GM12864 (cell line): ENCODE measurements around the gene POLR3B.

ENCODE experiments used
- DNase-seq: peaks from one replicate; pipeline ENCODE4 v3.0.0-alpha.2; 2011; ENCODE audit warnings: low read depth
- H3K4me3 ChIP-seq: 2 replicates; pipeline ENCODE4 v1.5.1; 2011; ENCODE audit warnings: mild to moderate bottlenecking, low read depth, low read length, control low read depth
- TF ChIP-seq, protein P1 (sequence below): IDR thresholded peaks from 2 replicates; pipeline ENCODE4 v1.5.1; 2011; ENCODE audit warnings: low read depth, mild to moderate bottlenecking, moderate library complexity, low read length, control low read depth, inconsistent platforms; ENCODE audit errors: missing control alignments

POLR3B gene

DNA sequence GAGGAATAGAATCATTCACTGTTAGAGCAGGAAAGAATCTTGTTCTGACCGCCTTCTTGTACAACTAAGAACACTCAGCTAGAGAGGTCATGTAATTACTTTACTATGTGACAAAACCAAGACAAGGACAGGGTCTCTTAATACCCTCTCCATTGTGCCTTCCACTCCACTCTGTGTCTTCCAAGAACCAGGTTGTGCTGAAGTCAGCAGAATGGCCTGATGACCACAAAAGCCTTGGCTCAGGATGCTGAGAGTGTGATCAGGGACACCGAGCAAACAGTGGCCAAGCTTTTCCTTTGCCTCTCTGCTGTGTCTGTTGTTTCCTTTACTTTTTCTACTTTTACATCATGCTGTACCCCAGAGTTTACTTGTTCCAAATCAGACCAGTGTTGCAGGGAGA lies 142.1 kb downstream of the POLR3B start:
- no peak overlapping the region for H3K4me3 ChIP-seq
- DNase-seq = no peak
- TF ChIP-seq, protein P1, sequence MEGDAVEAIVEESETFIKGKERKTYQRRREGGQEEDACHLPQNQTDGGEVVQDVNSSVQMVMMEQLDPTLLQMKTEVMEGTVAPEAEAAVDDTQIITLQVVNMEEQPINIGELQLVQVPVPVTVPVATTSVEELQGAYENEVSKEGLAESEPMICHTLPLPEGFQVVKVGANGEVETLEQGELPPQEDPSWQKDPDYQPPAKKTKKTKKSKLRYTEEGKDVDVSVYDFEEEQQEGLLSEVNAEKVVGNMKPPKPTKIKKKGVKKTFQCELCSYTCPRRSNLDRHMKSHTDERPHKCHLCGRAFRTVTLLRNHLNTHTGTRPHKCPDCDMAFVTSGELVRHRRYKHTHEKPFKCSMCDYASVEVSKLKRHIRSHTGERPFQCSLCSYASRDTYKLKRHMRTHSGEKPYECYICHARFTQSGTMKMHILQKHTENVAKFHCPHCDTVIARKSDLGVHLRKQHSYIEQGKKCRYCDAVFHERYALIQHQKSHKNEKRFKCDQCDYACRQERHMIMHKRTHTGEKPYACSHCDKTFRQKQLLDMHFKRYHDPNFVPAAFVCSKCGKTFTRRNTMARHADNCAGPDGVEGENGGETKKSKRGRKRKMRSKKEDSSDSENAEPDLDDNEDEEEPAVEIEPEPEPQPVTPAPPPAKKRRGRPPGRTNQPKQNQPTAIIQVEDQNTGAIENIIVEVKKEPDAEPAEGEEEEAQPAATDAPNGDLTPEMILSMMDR = no peak

DNA sequence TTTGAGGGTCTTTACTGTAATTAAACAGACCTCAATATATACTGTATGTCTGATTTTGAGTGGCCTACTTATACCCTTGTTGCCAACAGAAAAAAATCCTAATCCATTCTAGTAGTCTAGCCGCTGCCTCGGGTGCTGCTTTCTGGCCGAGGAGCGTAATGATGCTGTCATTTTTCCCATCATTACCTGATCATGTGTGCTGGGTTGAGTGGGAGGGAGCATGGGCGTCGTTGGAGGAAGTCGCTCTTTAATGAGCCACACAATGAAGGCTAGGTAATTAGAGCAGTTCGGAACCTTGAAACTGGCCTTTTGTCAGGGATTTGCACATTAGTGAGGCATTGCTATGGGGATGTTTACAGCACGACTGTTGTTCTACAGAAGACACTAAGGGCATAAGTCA lies 149.1 kb downstream of the POLR3B start:
- H3K4me3 ChIP-seq = no peak overlapping the region
- no peak for DNase-seq
- TF ChIP-seq, protein P1 = no peak

DNA sequence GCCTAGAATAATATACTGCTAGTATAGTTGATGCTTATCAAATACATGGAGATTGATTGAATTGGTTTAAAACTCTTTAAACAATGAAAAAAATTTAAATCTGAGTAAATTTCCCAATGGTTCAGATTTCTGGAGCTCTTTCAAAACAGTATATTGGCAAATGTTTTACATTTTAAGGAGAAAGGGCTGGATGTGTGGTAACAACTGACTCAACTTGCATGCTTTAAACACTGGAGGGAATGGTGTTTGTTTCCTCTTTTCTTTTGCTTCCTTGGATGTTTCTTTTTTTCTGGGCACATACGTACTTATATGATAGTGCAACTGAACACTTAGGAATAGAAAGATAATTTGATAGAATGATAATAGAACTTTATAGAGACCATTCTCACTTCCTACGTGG lies 151.4 kb downstream of the POLR3B start:
- H3K4me3 ChIP-seq = no peak overlapping the region
- TF ChIP-seq, protein P1 = no peak
- no peak for DNase-seq

DNA sequence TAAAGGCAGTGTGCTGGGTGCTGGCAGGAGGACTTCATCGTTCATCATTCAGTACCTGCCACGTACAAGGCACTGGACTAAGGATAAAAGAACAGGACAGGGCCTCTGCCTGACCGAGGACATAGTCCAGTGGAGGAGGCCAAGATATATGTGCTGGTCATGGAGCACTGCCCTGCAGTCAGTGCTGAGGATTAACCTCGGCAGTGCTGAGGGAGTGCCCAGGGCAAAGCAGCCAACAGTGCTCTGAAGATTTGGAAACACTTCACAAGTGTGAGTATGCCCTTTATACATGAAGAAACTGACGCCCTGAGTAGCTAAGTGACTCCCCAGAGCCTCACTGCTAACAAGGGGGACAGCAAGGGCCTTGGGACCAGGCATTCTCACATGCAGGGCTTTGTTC lies 153.8 kb downstream of the POLR3B start:
- DNase-seq = no peak
- TF ChIP-seq, protein P1 = no peak
- no peak overlapping the region for H3K4me3 ChIP-seq

DNA sequence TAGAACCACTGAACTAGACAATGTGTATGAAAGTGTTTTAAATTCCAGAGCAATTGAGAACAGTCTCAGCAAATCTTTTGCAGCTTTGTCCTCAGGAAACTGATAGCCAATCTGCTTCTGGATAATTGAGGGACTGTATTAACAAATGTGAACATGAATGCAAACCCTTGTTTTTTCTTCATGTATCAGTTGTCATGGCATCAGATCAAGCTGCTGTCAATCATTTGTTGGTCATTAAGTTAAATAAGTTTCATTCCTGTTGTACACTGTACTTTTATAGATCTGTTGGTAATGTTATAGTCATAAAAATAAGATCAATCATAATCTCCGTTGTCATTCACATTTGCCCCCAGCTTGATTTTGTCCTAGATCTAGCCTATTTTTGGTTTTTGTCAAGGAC lies 159.8 kb downstream of the POLR3B start:
- TF ChIP-seq, protein P1 = no peak
- no peak overlapping the region for H3K4me3 ChIP-seq
- no peak for DNase-seq

DNA sequence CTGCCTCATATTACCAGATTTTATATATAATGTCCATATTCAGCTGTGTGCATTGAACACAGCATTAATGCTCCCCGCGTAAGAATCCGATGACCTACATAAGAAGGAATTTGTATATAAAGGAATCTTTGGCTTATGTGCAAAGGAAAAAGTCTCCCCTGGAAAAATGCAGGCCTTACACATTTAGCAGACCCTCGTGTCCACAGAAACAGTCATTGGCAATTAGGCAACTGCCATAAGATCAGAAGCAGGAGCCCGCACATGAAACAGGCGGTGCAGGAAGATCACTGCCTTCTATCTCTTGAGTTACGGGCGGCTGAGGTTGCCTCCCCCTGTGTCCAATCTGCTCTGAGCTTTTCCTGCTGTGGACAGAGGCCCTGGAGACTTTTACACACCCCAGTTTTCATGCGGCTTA lies 162.1 kb downstream of the POLR3B start:
- DNase-seq = no peak
- TF ChIP-seq, protein P1 = no peak
- no peak overlapping the region for H3K4me3 ChIP-seq

DNA sequence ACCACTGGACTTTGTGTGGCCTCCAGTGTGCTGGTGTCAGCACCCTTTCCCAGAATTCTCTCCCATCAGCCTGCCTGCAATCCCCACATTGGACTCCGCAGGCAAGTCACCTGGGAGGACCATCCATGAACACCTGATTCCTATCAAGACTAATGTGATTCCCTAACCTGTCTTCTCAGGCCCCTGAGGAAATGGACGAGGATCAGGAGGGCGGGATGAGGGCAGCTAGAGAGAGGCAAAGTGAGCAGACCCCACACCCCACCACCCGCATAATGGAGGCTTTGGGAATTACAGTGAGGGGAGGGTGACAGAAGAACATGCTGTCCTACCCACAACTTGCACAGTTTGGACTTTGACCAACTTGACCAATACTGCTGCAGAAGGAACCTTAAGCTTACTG lies 164.4 kb downstream of the POLR3B start:
- no peak overlapping the region for H3K4me3 ChIP-seq
- no peak for DNase-seq
- TF ChIP-seq, protein P1 = no peak
